Measurements from ENCODE around the gene PGD.
A peak's percentile ranks its signal among the peaks of the same experiment; 100 is the strongest.
"Not testable (repeated sequence)": the region's sequence is repeated elsewhere in the genome, so short reads cannot be mapped to it uniquely, and the experiment has no call there.

Gene PGD

DNA sequence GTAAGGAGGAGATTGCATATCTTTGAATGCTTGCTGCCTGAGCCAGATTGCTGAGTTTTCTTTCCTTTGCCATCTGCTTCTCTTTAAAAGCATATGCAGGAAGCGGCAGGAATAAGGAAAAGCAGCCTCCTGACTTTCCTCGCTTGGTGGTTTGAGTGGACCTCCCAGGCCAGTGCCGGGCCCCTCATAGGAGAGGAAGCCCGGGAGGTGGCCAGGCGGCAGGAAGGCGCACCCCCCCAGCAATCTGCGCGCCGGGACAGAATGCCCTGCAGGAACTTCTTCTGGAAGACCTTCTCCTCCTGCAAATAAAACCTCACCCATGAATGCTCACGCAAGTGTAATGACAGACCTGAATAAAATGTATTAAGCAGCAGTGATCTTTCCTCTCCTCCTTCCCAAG lies 52.4 kb downstream of the PGD start:
- TF ChIP-seq POLR2A (IDR thresholded peaks at IDR 0.05; ENCODE audit: extremely low read depth, insufficient read length) (no peak), MYC (IDR thresholded peaks at IDR 0.05; ENCODE audit: low read depth, low read length) (no peak)
- TF ChIP-seq, protein P1, sequence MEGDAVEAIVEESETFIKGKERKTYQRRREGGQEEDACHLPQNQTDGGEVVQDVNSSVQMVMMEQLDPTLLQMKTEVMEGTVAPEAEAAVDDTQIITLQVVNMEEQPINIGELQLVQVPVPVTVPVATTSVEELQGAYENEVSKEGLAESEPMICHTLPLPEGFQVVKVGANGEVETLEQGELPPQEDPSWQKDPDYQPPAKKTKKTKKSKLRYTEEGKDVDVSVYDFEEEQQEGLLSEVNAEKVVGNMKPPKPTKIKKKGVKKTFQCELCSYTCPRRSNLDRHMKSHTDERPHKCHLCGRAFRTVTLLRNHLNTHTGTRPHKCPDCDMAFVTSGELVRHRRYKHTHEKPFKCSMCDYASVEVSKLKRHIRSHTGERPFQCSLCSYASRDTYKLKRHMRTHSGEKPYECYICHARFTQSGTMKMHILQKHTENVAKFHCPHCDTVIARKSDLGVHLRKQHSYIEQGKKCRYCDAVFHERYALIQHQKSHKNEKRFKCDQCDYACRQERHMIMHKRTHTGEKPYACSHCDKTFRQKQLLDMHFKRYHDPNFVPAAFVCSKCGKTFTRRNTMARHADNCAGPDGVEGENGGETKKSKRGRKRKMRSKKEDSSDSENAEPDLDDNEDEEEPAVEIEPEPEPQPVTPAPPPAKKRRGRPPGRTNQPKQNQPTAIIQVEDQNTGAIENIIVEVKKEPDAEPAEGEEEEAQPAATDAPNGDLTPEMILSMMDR (IDR thresholded peaks at IDR 0.05; ENCODE audit: low read depth, low read length): no peak
- TF ChIP-seq, protein P2, sequence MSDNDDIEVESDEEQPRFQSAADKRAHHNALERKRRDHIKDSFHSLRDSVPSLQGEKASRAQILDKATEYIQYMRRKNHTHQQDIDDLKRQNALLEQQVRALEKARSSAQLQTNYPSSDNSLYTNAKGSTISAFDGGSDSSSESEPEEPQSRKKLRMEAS (IDR thresholded peaks at IDR 0.05; ENCODE audit: low read depth, low read length): no peak
- no peak for DNase-seq (ENCODE audit: low read depth)
- no peak overlapping the region for H3K4me3 ChIP-seq (ENCODE audit: low read depth, low read length)

DNA sequence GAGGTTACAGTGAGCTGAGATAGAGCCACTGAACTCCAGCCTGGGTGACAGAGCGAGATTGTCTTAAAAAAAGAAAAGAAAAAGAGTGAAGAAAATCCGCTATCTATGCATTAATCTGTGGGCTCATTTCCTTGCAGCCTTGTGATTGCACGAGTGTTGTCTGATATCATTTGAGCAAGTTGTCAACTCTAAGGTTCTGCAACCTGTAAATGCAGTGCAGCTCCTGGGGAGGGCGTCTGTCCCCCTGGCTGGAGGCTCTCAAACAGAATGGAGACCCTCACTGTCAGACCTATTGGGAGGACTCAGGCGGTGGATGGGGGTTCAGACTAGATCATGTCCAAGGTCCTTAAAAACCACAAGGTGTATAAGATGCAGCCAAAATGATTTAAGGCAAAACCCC lies 57.2 kb downstream of the PGD start:
- H3K4me3 ChIP-seq (ENCODE audit: low read depth, low read length): no peak overlapping the region
- TF ChIP-seq POLR2A (IDR thresholded peaks at IDR 0.05; ENCODE audit: extremely low read depth, insufficient read length) (no peak), MYC (IDR thresholded peaks at IDR 0.05; ENCODE audit: low read depth, low read length) (no peak)
- TF ChIP-seq, protein P1 (IDR thresholded peaks at IDR 0.05; ENCODE audit: low read depth, low read length): no peak
- TF ChIP-seq, protein P2 (IDR thresholded peaks at IDR 0.05; ENCODE audit: low read depth, low read length): no peak
- DNase-seq (ENCODE audit: low read depth): no peak

DNA sequence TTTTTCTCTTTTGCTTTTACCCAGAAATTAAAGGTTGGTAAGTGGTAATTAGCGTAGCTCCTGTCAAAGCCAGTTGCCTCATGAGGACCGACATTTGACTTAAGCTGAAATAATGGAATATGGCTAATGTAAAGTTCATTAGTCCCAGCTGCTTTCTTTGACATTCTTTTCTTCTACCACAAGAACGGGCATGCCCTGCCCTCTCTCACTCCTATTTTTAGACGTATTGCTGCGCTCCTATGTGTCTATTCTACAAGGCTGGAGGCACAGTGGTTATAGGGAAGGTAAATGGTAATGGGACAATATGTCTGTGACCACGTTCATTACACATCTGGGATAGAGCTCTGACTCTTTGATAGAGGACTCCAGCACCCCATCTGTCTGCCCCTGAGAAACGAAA lies 57.8 kb downstream of the PGD start:
- DNase-seq (ENCODE audit: low read depth): no peak
- H3K4me3 ChIP-seq (ENCODE audit: low read depth, low read length): no peak overlapping the region
- TF ChIP-seq, protein P2 (IDR thresholded peaks at IDR 0.05; ENCODE audit: low read depth, low read length): no peak
- TF ChIP-seq POLR2A (IDR thresholded peaks at IDR 0.05; ENCODE audit: extremely low read depth, insufficient read length): no peak
- no peak for TF ChIP-seq MYC (IDR thresholded peaks at IDR 0.05; ENCODE audit: low read depth, low read length)
- TF ChIP-seq, protein P1 (IDR thresholded peaks at IDR 0.05; ENCODE audit: low read depth, low read length): no peak

DNA sequence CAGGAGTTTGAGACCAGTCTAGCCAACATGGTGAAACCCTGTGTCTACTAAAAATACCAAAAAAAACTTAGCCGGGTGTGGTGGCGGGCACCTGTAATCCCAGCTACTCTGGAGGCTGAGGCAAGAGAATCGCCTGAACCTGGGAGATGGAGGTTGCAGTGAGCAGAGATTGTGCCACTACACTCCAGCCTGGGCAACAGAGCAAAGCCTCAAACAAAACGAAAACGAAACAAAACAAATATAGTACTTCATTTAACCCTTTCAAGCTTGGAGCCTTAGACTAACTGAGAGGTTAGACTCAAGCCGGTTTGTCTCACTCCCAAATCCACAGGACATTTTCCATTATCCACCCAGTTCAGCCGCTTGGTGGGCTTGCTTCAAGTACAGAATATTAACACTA lies 58.6 kb downstream of the PGD start:
- not testable (repeated sequence) for H3K4me3 ChIP-seq (ENCODE audit: low read depth, low read length); DNase-seq (ENCODE audit: low read depth)

DNA sequence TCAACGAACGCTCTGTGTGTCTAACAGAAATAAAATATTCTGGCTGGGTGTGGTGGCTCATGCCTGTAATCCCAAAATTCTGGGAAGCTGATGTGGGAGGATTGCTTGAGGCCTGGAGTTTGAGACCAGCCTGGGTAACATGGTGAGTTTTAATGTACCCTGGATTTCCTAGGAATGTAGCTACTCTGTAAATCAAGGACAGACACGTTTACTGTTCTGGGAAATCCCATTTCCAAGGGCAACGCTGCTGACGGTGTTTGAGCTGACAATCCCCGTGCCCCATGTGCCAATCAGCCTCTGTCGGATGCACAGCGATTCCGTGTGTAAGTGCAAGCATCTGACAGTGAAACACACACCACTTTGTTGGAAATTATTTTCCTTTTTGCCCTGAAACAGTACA lies 59.0 kb downstream of the PGD start:
- no peak overlapping the region for H3K4me3 ChIP-seq (ENCODE audit: low read depth, low read length)
- no peak for DNase-seq (ENCODE audit: low read depth)
- TF ChIP-seq MYC (IDR thresholded peaks at IDR 0.05; ENCODE audit: low read depth, low read length) (no peak), POLR2A (IDR thresholded peaks at IDR 0.05; ENCODE audit: extremely low read depth, insufficient read length) (no peak)
- TF ChIP-seq, protein P2 (IDR thresholded peaks at IDR 0.05; ENCODE audit: low read depth, low read length): no peak
- TF ChIP-seq, protein P1 (IDR thresholded peaks at IDR 0.05; ENCODE audit: low read depth, low read length): no peak

DNA sequence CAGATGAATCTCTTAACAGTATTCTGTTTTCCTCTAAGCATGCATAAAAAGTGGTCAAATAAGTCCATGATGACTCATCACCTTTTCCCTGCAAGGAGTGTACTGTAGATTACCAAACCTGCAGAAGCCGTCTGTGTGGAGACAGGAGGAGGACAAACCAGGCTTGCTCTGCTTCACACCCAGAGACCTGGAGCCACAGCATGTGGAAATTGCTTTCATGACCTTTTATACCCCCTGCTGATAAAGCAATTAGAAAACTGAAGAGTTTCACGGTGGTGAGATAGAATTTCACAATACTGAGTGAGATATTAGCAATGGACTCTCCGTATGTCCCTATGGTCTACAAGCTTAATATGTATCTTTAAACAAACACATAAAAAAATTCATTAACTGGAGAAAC lies 60.3 kb downstream of the PGD start:
- peak; percentile 92 for DNase-seq (ENCODE audit: low read depth)
- no peak for TF ChIP-seq POLR2A (IDR thresholded peaks at IDR 0.05; ENCODE audit: extremely low read depth, insufficient read length)
- TF ChIP-seq MYC (IDR thresholded peaks at IDR 0.05; ENCODE audit: low read depth, low read length): no peak
- TF ChIP-seq, protein P2 (IDR thresholded peaks at IDR 0.05; ENCODE audit: low read depth, low read length): no peak
- TF ChIP-seq, protein P1 (IDR thresholded peaks at IDR 0.05; ENCODE audit: low read depth, low read length): no peak
- no peak overlapping the region for H3K4me3 ChIP-seq (ENCODE audit: low read depth, low read length)
